H9 (cell line): Measurements from ENCODE around the gene UBE4B. TPM values are rescaled to one million over a fixed set of nuclear protein-coding genes. Genes with fewer than 3 reads are reported as not detected.
A peak's percentile ranks its signal among the peaks of the same experiment; 100 is the strongest.

Experiments
- DNase-seq: peaks from one replicate; pipeline ENCODE4 v3.0.0-alpha.2; 2017
- H2AFZ ChIP-seq: one replicate; pipeline ENCODE4 v1.6.1; 2013; ENCODE audit warnings: mild to moderate bottlenecking, low read length, control low read depth, moderate library complexity
- H2AK5ac ChIP-seq: 2 replicates; pipeline ENCODE4 v1.6.1; 2013; ENCODE audit warnings: low read length, control low read depth, mixed read lengths; ENCODE audit not compliant: insufficient read length
- H2BK120ac ChIP-seq: one replicate; pipeline ENCODE4 v1.6.1; 2013; ENCODE audit warnings: low read depth, mild to moderate bottlenecking, low read length, control low read depth, inconsistent platforms; ENCODE audit not compliant: poor library complexity, severe bottlenecking
- H2BK12ac ChIP-seq: 2 replicates; pipeline ENCODE4 v1.6.1; 2013; ENCODE audit warnings: low read length, control low read depth, mixed read lengths, low read depth; ENCODE audit not compliant: insufficient read length
- H2BK15ac ChIP-seq: 2 replicates; pipeline ENCODE4 v1.6.1; 2013; ENCODE audit warnings: low read depth, low read length, control low read depth
- H2BK20ac ChIP-seq: one replicate; pipeline ENCODE4 v1.6.1; 2013; ENCODE audit warnings: low read depth, mild to moderate bottlenecking, low read length, control low read depth, inconsistent platforms; ENCODE audit not compliant: poor library complexity, severe bottlenecking
- H2BK5ac ChIP-seq: 2 replicates; pipeline ENCODE4 v1.6.1; 2013; ENCODE audit warnings: low read length, control low read depth, mixed read lengths; ENCODE audit not compliant: insufficient read length
- H3K14ac ChIP-seq: 2 replicates; pipeline ENCODE4 v1.6.1; 2013; ENCODE audit warnings: low read length, control low read depth; ENCODE audit not compliant: insufficient read depth
- H3K18ac ChIP-seq: 2 replicates; pipeline ENCODE4 v1.6.1; 2013; ENCODE audit warnings: low read depth, mild to moderate bottlenecking, mixed read lengths, low read length, control low read depth; ENCODE audit not compliant: insufficient read length
- H3K23ac ChIP-seq: 2 replicates; pipeline ENCODE4 v1.6.1; 2013; ENCODE audit warnings: low read length, control low read depth, mixed read lengths, low read depth; ENCODE audit not compliant: insufficient read length
- H3K23me2 ChIP-seq: 2 replicates; pipeline ENCODE4 v1.6.1; 2013; ENCODE audit warnings: low read depth, mild to moderate bottlenecking, mixed read lengths, low read length, control low read depth; ENCODE audit not compliant: insufficient read length, poor library complexity, severe bottlenecking
- H3K27ac ChIP-seq: 2 replicates; pipeline ENCODE4 v1.5.1; 2013; ENCODE audit warnings: low read length, control low read depth, mixed read lengths, low read depth; ENCODE audit not compliant: insufficient read length
- H3K27me3 ChIP-seq: 2 replicates; pipeline ENCODE4 v1.6.1; 2013; ENCODE audit warnings: low read length, control low read depth, inconsistent platforms; ENCODE audit not compliant: insufficient read depth
- H3K4ac ChIP-seq: 2 replicates; pipeline ENCODE4 v1.6.1; 2013; ENCODE audit warnings: low read depth, mild to moderate bottlenecking, control low read depth, inconsistent platforms, low read length, moderate library complexity
- H3K4me1 ChIP-seq: 2 replicates; pipeline ENCODE4 v1.6.1; 2013; ENCODE audit warnings: low read length, control low read depth, inconsistent platforms; ENCODE audit not compliant: insufficient read depth
- H3K4me2 ChIP-seq: 2 replicates; pipeline ENCODE4 v1.6.1; 2013; ENCODE audit warnings: low read length, control low read depth, mixed read lengths; ENCODE audit not compliant: insufficient read length, insufficient read depth
- H3K56ac ChIP-seq: 2 replicates; pipeline ENCODE4 v1.6.1; 2013; ENCODE audit warnings: low read depth, mild to moderate bottlenecking, mixed read lengths, low read length, control low read depth; ENCODE audit not compliant: insufficient read length
- H3K79me1 ChIP-seq: 2 replicates; pipeline ENCODE4 v1.6.1; 2013; ENCODE audit warnings: low read depth, mild to moderate bottlenecking, moderate library complexity, low read length, control low read depth, inconsistent platforms; ENCODE audit not compliant: insufficient read depth, poor library complexity, severe bottlenecking
- H3K79me2 ChIP-seq: 2 replicates; pipeline ENCODE4 v1.6.1; 2013; ENCODE audit warnings: low read length, control low read depth, inconsistent platforms; ENCODE audit not compliant: insufficient read depth
- H3K9ac ChIP-seq: 2 replicates; pipeline ENCODE4 v1.6.1; 2013; ENCODE audit warnings: low read length, control low read depth, mixed read lengths; ENCODE audit not compliant: insufficient read length; ENCODE audit errors: extremely low read depth
- H3K9me3 ChIP-seq: one replicate; pipeline ENCODE4 v1.6.1; 2013; ENCODE audit warnings: low read depth, low read length, inconsistent platforms; ENCODE audit not compliant: control insufficient read depth
- H3T11ph ChIP-seq: one replicate; pipeline ENCODE4 v1.6.1; 2013; ENCODE audit warnings: mild to moderate bottlenecking, low read length, control low read depth, inconsistent platforms
- H4K20me1 ChIP-seq: one replicate; pipeline ENCODE4 v1.6.1; 2013; ENCODE audit not compliant: control insufficient read depth, insufficient read length, insufficient read depth
- H4K5ac ChIP-seq: 2 replicates; pipeline ENCODE4 v1.6.1; 2013; ENCODE audit warnings: low read depth, mild to moderate bottlenecking, mixed read lengths, low read length, control low read depth; ENCODE audit not compliant: insufficient read length
- H4K8ac ChIP-seq: replicated peaks from 2 replicates; pipeline ENCODE4 v1.6.1; 2013; ENCODE audit warnings: low read length, control low read depth, mixed read lengths, low read depth; ENCODE audit not compliant: insufficient read length
- H4K91ac ChIP-seq: 2 replicates; pipeline ENCODE4 v1.6.1; 2013; ENCODE audit warnings: low read depth, mild to moderate bottlenecking, moderate library complexity, mixed read lengths, low read length, control low read depth; ENCODE audit not compliant: insufficient read length
- H3K27ac Mint-ChIP-seq, 3 experiments: 2 replicates in 2 of 3; 3 replicates in 1 of 3; pipeline ENCODE4 v1.8.0; 2020 to 2021; ENCODE audit warnings: mixed read lengths in 3 of 3, mild to moderate bottlenecking in 1 of 3, moderate library complexity in 1 of 3
- H3K27me3 Mint-ChIP-seq: 2 replicates; pipeline ENCODE4 v1.8.0; 2021; ENCODE audit warnings: low read depth, mild to moderate bottlenecking, moderate library complexity, mixed read lengths
- H3K36me3 Mint-ChIP-seq, 3 experiments: 2 replicates in 2 of 3; 3 replicates in 1 of 3; pipeline ENCODE4 v1.8.0; 2020 to 2021; ENCODE audit warnings: low read depth in 3 of 3, mixed read lengths in 3 of 3; ENCODE audit not compliant: insufficient read depth in 1 of 3
- H3K4me1 Mint-ChIP-seq, 2 experiments: 2 replicates each; pipeline ENCODE4 v1.8.0; 2020; ENCODE audit warnings: mixed read lengths in 2 of 2
- H3K4me3 Mint-ChIP-seq, 2 experiments: 2 replicates in 1 of 2; 3 replicates in 1 of 2; pipeline ENCODE4 v1.8.0; 2020 to 2021; ENCODE audit warnings: mild to moderate bottlenecking in 2 of 2, mixed read lengths in 2 of 2, moderate library complexity in 1 of 2
- H3K9me3 Mint-ChIP-seq, 2 experiments: 2 replicates in 1 of 2; 3 replicates in 1 of 2; pipeline ENCODE4 v1.8.0; 2020; ENCODE audit warnings: mild to moderate bottlenecking in 2 of 2, mixed read lengths in 2 of 2, moderate library complexity in 1 of 2
- WGBS: extraction: QIAGEN DNeasy Blood & Tissue Kit; methylation state at CpG from one replicate; pipeline ENCODE4 v1.1.7; 2013; ENCODE audit warnings: missing lambda C conversion rate, low lambda C conversion rate, mixed read lengths; ENCODE audit not compliant: insufficient read length; ENCODE audit errors: extremely low coverage; 5-methylcytosine and 5-hydroxymethylcytosine counted together
- total RNA-seq: library from RNA; stranded (reverse); gene quantifications from 2 replicates; pipeline ENCODE4 v1.2.1, GENCODE V29; 2021
- TF ChIP-seq, protein P1 (sequence below): fragments of 200-600 bp; sonication (generic); conservative IDR thresholded peaks from 3 replicates; pipeline ENCODE4 v1.8.0; 2021; ENCODE audit warnings: antibody characterized with exemption, mild to moderate bottlenecking

Gene UBE4B
- total RNA-seq, 1 experiment from 2014 or later, result 67.6 TPM

DNA sequence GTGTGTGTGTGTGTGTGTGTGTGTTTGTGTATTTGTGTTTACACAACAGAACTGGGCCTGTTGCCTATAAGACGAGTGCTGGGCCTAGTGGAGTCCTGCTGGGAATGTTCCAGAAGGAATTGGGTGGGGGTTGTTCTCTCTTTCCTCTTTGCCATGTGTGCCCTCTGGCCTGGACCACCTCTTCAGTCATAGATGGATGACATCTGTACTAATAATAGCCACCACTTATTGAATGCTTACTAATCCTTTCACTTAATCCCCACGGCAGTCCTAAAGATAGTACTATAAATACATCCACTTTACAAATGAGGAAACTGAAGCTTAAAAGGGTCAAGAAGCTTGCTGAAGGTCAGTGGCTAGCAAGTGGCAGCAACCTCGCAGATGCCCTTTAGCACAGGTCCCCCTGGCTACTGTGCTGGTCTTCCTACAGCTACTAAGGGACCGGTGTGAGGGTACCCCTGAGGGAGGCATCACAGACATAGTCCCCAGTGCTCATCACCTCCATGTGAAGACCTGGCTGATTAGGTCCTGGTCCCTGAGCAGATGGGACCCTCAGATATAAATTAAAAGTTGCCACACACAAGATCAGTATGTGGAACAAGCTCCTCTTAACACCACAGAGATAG, 122.4 kb downstream of the UBE4B start:
- no peak overlapping the region for H3T11ph ChIP-seq
- DNase-seq, result no peak
- WGBS, result no CpG with 5 or more reads among the region's 4 CpGs
- H3K4me2 ChIP-seq, result no peak overlapping the region
- no peak overlapping the region for H3K4ac ChIP-seq
- H2BK5ac ChIP-seq, result no peak overlapping the region
- no peak overlapping the region for H3K14ac ChIP-seq
- H4K91ac ChIP-seq, result no peak overlapping the region
- Mint-ChIP-seq H3K4me1 (no peaks in the 10 kb centered on the region), H3K36me3 (peaks cover 5 to 35% (median 31%) of the 10 kb centered on the region in 3 experiments; a peak in 5 of 7 replicates), H3K9me3 (no peaks in the 10 kb centered on the region), H3K27me3 (no peaks in the 10 kb centered on the region), H3K4me3 (no peak overlapping the region), H3K27ac (peak overlapping the region in 1 of 3 experiments; percentile 72; a peak in 2 of 7 replicates)
- H4K20me1 ChIP-seq, result no peaks in the 10 kb centered on the region
- no peak overlapping the region for H3K18ac ChIP-seq
- H3K9ac ChIP-seq, result no peak overlapping the region
- no peaks in the 10 kb centered on the region for H3K79me1 ChIP-seq
- no peak overlapping the region for H2BK20ac ChIP-seq
- H4K5ac ChIP-seq, result no peak overlapping the region
- H3K27me3 ChIP-seq, result no peaks in the 10 kb centered on the region
- H2AK5ac ChIP-seq, result no peak overlapping the region
- no peak overlapping the region for H2AFZ ChIP-seq
- no peak overlapping the region for H3K56ac ChIP-seq
- no peaks in the 10 kb centered on the region for H3K79me2 ChIP-seq
- H3K27ac ChIP-seq, result no peak overlapping the region
- no peaks in the 10 kb centered on the region for H3K9me3 ChIP-seq
- no peaks in the 10 kb centered on the region for H3K23me2 ChIP-seq
- TF ChIP-seq, protein P1, sequence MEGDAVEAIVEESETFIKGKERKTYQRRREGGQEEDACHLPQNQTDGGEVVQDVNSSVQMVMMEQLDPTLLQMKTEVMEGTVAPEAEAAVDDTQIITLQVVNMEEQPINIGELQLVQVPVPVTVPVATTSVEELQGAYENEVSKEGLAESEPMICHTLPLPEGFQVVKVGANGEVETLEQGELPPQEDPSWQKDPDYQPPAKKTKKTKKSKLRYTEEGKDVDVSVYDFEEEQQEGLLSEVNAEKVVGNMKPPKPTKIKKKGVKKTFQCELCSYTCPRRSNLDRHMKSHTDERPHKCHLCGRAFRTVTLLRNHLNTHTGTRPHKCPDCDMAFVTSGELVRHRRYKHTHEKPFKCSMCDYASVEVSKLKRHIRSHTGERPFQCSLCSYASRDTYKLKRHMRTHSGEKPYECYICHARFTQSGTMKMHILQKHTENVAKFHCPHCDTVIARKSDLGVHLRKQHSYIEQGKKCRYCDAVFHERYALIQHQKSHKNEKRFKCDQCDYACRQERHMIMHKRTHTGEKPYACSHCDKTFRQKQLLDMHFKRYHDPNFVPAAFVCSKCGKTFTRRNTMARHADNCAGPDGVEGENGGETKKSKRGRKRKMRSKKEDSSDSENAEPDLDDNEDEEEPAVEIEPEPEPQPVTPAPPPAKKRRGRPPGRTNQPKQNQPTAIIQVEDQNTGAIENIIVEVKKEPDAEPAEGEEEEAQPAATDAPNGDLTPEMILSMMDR, result no peak
- H2BK12ac ChIP-seq, result no peak overlapping the region
- no peak overlapping the region for H3K23ac ChIP-seq
- H4K8ac ChIP-seq, result no peak overlapping the region
- H3K4me1 ChIP-seq, result no peaks in the 10 kb centered on the region
- H2BK15ac ChIP-seq, result no peak overlapping the region
- no peak overlapping the region for H2BK120ac ChIP-seq
